Ishikawa (cell line): ENCODE results near the gene ITFG1.

Experiments used
- EP300 ChIP-seq: IDR thresholded peaks from 2 replicates; pipeline ENCODE4 v1.6.1; 2012; ENCODE audit warnings: borderline replicate concordance
- FOXM1 ChIP-seq: IDR thresholded peaks from 2 replicates; pipeline ENCODE4 v1.6.1; 2012; ENCODE audit warnings: low read depth, borderline replicate concordance
- TCF12 ChIP-seq: IDR thresholded peaks from 2 replicates; pipeline ENCODE4 v1.6.1; 2012; ENCODE audit warnings: low read depth
- TF ChIP-seq, protein P1 (sequence below): IDR thresholded peaks from 2 replicates; pipeline ENCODE4 v1.6.1; 2012
- TF ChIP-seq, protein P2 (sequence below): IDR thresholded peaks from 2 replicates; pipeline ENCODE4 v1.6.1; 2012

DNA sequence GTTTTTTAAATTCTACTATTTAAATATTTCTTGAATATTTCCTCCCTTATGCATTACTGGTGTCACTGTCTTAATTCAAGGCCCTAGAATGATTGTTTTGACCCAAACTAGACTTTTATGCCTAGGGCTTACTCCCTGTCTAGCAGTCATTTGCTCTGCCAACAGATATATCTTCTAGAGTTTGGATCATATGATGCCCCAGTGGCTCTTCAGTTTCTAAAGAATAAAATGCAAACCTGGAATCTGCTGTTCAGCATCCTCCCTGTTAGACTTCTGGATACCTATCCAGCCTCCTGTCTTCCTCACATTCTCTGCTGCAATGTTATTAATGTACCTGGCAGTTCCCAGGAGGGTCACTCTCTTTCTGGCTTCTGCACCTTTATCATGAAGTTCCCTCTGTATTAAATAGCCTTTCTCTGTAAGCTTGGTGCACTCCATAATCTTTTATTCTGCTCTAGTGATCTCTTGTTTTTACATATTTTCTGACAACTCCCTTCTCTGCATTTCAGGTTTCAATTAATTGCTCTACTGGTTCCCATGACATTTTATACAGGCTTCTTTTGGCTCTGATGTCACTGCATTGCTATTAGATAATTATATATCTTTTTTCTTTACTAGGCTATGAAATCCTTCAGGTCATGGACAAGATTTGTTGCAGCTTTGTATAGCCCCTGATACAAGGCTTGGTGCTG lies 15.9 kb upstream of the ITFG1 start:
- TF ChIP-seq, protein P1, sequence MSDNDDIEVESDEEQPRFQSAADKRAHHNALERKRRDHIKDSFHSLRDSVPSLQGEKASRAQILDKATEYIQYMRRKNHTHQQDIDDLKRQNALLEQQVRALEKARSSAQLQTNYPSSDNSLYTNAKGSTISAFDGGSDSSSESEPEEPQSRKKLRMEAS: no peak
- TF ChIP-seq EP300 (no peak), TCF12 (no peak), FOXM1 (no peak)
- TF ChIP-seq, protein P2, sequence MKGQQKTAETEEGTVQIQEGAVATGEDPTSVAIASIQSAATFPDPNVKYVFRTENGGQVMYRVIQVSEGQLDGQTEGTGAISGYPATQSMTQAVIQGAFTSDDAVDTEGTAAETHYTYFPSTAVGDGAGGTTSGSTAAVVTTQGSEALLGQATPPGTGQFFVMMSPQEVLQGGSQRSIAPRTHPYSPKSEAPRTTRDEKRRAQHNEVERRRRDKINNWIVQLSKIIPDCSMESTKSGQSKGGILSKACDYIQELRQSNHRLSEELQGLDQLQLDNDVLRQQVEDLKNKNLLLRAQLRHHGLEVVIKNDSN: no peak
